Cardiac muscle cell (in vitro differentiated cells and primary cell): Measurements from ENCODE around the gene DNMT3A. TPM values are rescaled to one million over a fixed set of nuclear protein-coding genes. Genes with fewer than 3 reads are reported as not detected.

ENCODE experiments used
- DNase-seq, 2 donors: peaks; one replicate each; pipeline versions ENCODE4 v3.0.0 to v3.0.0-alpha.2; 2010 to 2017; ENCODE audit warnings: low read depth in 1 of 2, low spot score in 1 of 2
- H3K27ac ChIP-seq: fragments of 200-600 bp; sonication (generic); 2 replicates; pipeline ENCODE4 v1.5.1; 2016
- H3K27me3 ChIP-seq: fragments of 200-600 bp; sonication (generic); 2 replicates; pipeline ENCODE4 v1.6.0; 2016; ENCODE audit warnings: control low read depth
- H3K36me3 ChIP-seq: fragments of 200-600 bp; sonication (generic); 2 replicates; pipeline ENCODE4 v1.5.1; 2016; ENCODE audit warnings: control low read depth
- H3K4me1 ChIP-seq: fragments of 200-600 bp; sonication (generic); 2 replicates; pipeline ENCODE4 v1.8.1; 2017; ENCODE audit warnings: low read depth, mild to moderate bottlenecking, mixed run types
- H3K4me3 ChIP-seq: fragments of 200-600 bp; sonication (generic); 2 replicates; pipeline ENCODE4 v1.5.1; 2016; ENCODE audit warnings: mild to moderate bottlenecking
- H3K9me3 ChIP-seq: fragments of 200-600 bp; sonication (generic); 2 replicates; pipeline ENCODE4 v1.5.1; 2017; ENCODE audit warnings: low read depth, mild to moderate bottlenecking, control low read depth
- CTCF ChIP-seq: IDR thresholded peaks from 2 replicates; pipeline ENCODE4 v1.5.1; 2012; ENCODE audit warnings: low read depth, mild to moderate bottlenecking, low read length
- polyA plus RNA-seq: library from polyadenylated mRNA; unstranded; fragments of >200 nt; fragmentation: Nextera tagmentation; extraction: Ambion mirVana; gene quantifications from 2 replicates; pipeline ENCODE4 v1.2.1, GENCODE V29; 2016
- total RNA-seq: library from RNA; depleted of rRNA; stranded (reverse); fragments of >200 nt; gene quantifications from 2 replicates; pipeline ENCODE4 v1.2.3, GENCODE V29; 2016

DNMT3A gene
- total and polyA plus RNA-seq, 2 experiments from 2014 or later, result 52.9 to 116 TPM

GRCh38 chr2:25385910-25386309 is 44.2 kb upstream of the DNMT3A start:
- no peak for TF ChIP-seq CTCF
- Histone ChIP-seq H3K36me3 (no peaks in the 10 kb centered on the region), H3K27ac (no peak overlapping the region), H3K4me1 (no peaks in the 10 kb centered on the region), H3K27me3 (no peaks in the 10 kb centered on the region), H3K9me3 (no peaks in the 10 kb centered on the region), H3K4me3 (no peak overlapping the region)
- no peak for DNase-seq

- Histone ChIP-seq H3K4me1 (no peaks in the 10 kb centered on the region), H3K4me3 (no peak overlapping the region), H3K9me3 (no peaks in the 10 kb centered on the region), H3K36me3 (no peaks in the 10 kb centered on the region), H3K27ac (no peak overlapping the region), H3K27me3 (no peaks in the 10 kb centered on the region)
- no peak for TF ChIP-seq CTCF
- DNase-seq, result no peak
Observed at GRCh38 chr2:25383806-25384205, 42.1 kb upstream of the DNMT3A start.

GRCh38 chr2:25381502-25381901 is 39.8 kb upstream of the DNMT3A start:
- TF ChIP-seq CTCF, result no peak

GRCh38 chr2:25380586-25381375 is 39.1 kb upstream of the DNMT3A start:
- H3K27me3 ChIP-seq, result no peaks in the 10 kb centered on the region
- peaks cover 6% of the 10 kb centered on the region for H3K4me1 ChIP-seq
- H3K9me3 ChIP-seq, result no peaks in the 10 kb centered on the region
- no peaks in the 10 kb centered on the region for H3K36me3 ChIP-seq
- H3K27ac ChIP-seq, result no peak overlapping the region
- no peak for TF ChIP-seq CTCF
- no peak overlapping the region for H3K4me3 ChIP-seq
- DNase-seq, result no peak

More at GRCh38 chr2:25381502-25381901, 39.8 kb upstream of the DNMT3A start:
- Histone ChIP-seq H3K4me1 (peaks cover 6% of the 10 kb centered on the region), H3K27me3 (no peaks in the 10 kb centered on the region), H3K27ac (no peak overlapping the region), H3K9me3 (no peaks in the 10 kb centered on the region), H3K36me3 (no peaks in the 10 kb centered on the region), H3K4me3 (no peak overlapping the region)
- no peak for DNase-seq

GRCh38 chr2:25380023-25380422 is 38.3 kb upstream of the DNMT3A start:
- Histone ChIP-seq H3K27ac (no peak overlapping the region), H3K36me3 (no peaks in the 10 kb centered on the region), H3K4me1 (peaks cover 6% of the 10 kb centered on the region), H3K27me3 (no peaks in the 10 kb centered on the region), H3K9me3 (no peaks in the 10 kb centered on the region), H3K4me3 (no peak overlapping the region)
- no peak for TF ChIP-seq CTCF
- no peak for DNase-seq
